IMR-90 (cell line): ENCODE measurements around the gene MX1. TPM values are rescaled to one million over a fixed set of nuclear protein-coding genes. Genes with fewer than 3 reads are reported as not detected.

Experiments
- ATAC-seq: fragments of 200-7000 bp; cut with Tn5 transposase; 2 replicates; pipeline ENCODE4 v1.9.1; 2020; ENCODE audit warnings: low read depth, mild to moderate bottlenecking, moderate library complexity
- BruUV-seq: library from RNA; stranded (reverse); fragments of 400-500 nt; replicated peaks from 2 replicates; lab custom pipeline; 2021; lab: Mats Ljungman, UMichigan
- CTCF ChIA-PET: fragments of 300-600 bp; formaldehyde crosslinking; extraction: SDS; loops from one replicate; lab custom pipeline; 2021; ENCODE audit warnings: antibody characterized with exemption; lab: Yijun Ruan, JAX
- POLR2A ChIA-PET: fragments of 300-600 bp; sonication (Branson Sonifier 250); formaldehyde crosslinking; loops from one replicate; lab custom pipeline; 2022; ENCODE audit warnings: antibody characterized with exemption; ENCODE audit not compliant: unreplicated experiment; lab: Charles Lee
- DNase-seq: peaks from one replicate; pipeline ENCODE4 v3.0.0; 2013
- H2AFZ ChIP-seq: replicated peaks from 2 replicates; pipeline ENCODE3; 2013; ENCODE audit warnings: low read length, mild to moderate bottlenecking; ENCODE audit not compliant: poor library complexity
- H2AK5ac ChIP-seq: 2 replicates; pipeline ENCODE4 v1.6.1; 2013; ENCODE audit warnings: low read depth, low read length, inconsistent platforms
- H2AK9ac ChIP-seq: replicated peaks from 2 replicates; pipeline ENCODE3; 2013; ENCODE audit warnings: mild to moderate bottlenecking, low read depth, low read length, moderate library complexity; ENCODE audit not compliant: poor library complexity
- H2BK120ac ChIP-seq: 2 replicates; pipeline ENCODE4 v1.6.1; 2013; ENCODE audit warnings: low read depth, low read length, inconsistent platforms
- H2BK15ac ChIP-seq: 3 replicates; pipeline ENCODE4 v1.6.1; 2013; ENCODE audit warnings: low read depth, low read length, inconsistent platforms
- H2BK20ac ChIP-seq: 2 replicates; pipeline ENCODE4 v1.6.1; 2013; ENCODE audit warnings: low read depth, mild to moderate bottlenecking, inconsistent platforms, low read length, moderate library complexity
- H2BK5ac ChIP-seq: 2 replicates; pipeline ENCODE4 v1.6.1; 2013; ENCODE audit warnings: mild to moderate bottlenecking, low read depth, low read length, inconsistent platforms; ENCODE audit not compliant: poor library complexity, severe bottlenecking
- H3K14ac ChIP-seq: replicated peaks from 2 replicates; pipeline ENCODE4 v1.6.1; 2013; ENCODE audit warnings: low read depth, low read length, inconsistent platforms
- H3K18ac ChIP-seq: 2 replicates; pipeline ENCODE4 v1.6.1; 2013; ENCODE audit warnings: low read depth, low read length, control low read depth
- H3K23ac ChIP-seq: 2 replicates; pipeline ENCODE4 v1.6.1; 2013; ENCODE audit warnings: low read depth, low read length, inconsistent platforms
- H3K27ac ChIP-seq: 2 replicates; pipeline ENCODE4 v1.5.1; 2013; ENCODE audit warnings: mild to moderate bottlenecking, control low read depth, low read length; ENCODE audit not compliant: insufficient read depth
- H3K27me3 ChIP-seq: 2 replicates; pipeline ENCODE4 v1.6.1; 2013; ENCODE audit warnings: low read length; ENCODE audit not compliant: control insufficient read depth, insufficient read depth
- H3K36me3 ChIP-seq: 2 replicates; pipeline ENCODE4 v1.6.1; 2013; ENCODE audit warnings: low read length, mixed read lengths; ENCODE audit not compliant: control insufficient read depth, insufficient read depth
- H3K4ac ChIP-seq: 2 replicates; pipeline ENCODE4 v1.6.1; 2013; ENCODE audit warnings: low read depth, low read length, inconsistent platforms
- H3K4me1 ChIP-seq: 2 replicates; pipeline ENCODE4 v1.6.1; 2013; ENCODE audit warnings: low read length, mixed read lengths; ENCODE audit not compliant: control insufficient read depth, insufficient read depth
- H3K4me2 ChIP-seq: 2 replicates; pipeline ENCODE4 v1.6.1; 2013; ENCODE audit warnings: low read depth, mild to moderate bottlenecking, control low read depth, low read length, moderate library complexity
- H3K4me3 ChIP-seq: 2 replicates; pipeline ENCODE4 v1.5.1; 2013; ENCODE audit warnings: low read depth, mild to moderate bottlenecking, control low read depth, low read length, moderate library complexity; ENCODE audit not compliant: insufficient read depth
- H3K56ac ChIP-seq: 2 replicates; pipeline ENCODE4 v1.6.1; 2013; ENCODE audit warnings: low read length, inconsistent platforms; ENCODE audit not compliant: insufficient read depth; ENCODE audit errors: extremely low read depth
- H3K79me1 ChIP-seq, 2 experiments: 2 replicates each; pipeline ENCODE4 v1.6.1; 2013; ENCODE audit warnings: low read length in 2 of 2, inconsistent platforms in 1 of 2, low read depth in 1 of 2
- H3K9ac ChIP-seq: 2 replicates; pipeline ENCODE4 v1.6.1; 2013; ENCODE audit warnings: low read depth, low read length, control low read depth
- H3K9me1 ChIP-seq: 2 replicates; pipeline ENCODE4 v1.6.1; 2013; ENCODE audit warnings: low read length, inconsistent platforms; ENCODE audit not compliant: insufficient read depth
- H3K9me3 ChIP-seq: 2 replicates; pipeline ENCODE4 v1.6.1; 2013; ENCODE audit warnings: low read length; ENCODE audit not compliant: control insufficient read depth, insufficient read depth
- H4K20me1 ChIP-seq: 2 replicates; pipeline ENCODE4 v1.6.1; 2013; ENCODE audit warnings: low read length, inconsistent platforms; ENCODE audit not compliant: insufficient read depth
- H4K5ac ChIP-seq: 2 replicates; pipeline ENCODE4 v1.6.1; 2013; ENCODE audit warnings: mild to moderate bottlenecking, low read depth, low read length, control low read depth
- H4K8ac ChIP-seq, 2 experiments: 2 replicates each; pipeline ENCODE4 v1.6.1; 2013; ENCODE audit warnings: low read depth in 2 of 2, low read length in 2 of 2, control low read depth in 1 of 2, inconsistent platforms in 1 of 2
- H4K91ac ChIP-seq: 2 replicates; pipeline ENCODE4 v1.6.1; 2013; ENCODE audit warnings: low read depth, low read length, inconsistent platforms; ENCODE audit not compliant: insufficient read depth
- CHD1 ChIP-seq: IDR thresholded peaks from 2 replicates; pipeline ENCODE4 v1.6.1; 2012; ENCODE audit warnings: low read depth, low read length, improper control_type of control experiment
- RAD21 ChIP-seq: IDR thresholded peaks from 2 replicates; pipeline ENCODE4 v1.6.1; 2012; ENCODE audit warnings: low read length, improper control_type of control experiment
- SMC3 ChIP-seq: fragments of 150-350 bp; IDR thresholded peaks from 2 replicates; pipeline ENCODE4 v1.6.1; 2016; ENCODE audit warnings: low read depth, mild to moderate bottlenecking, antibody characterized with exemption, low read length, moderate library complexity
- WGBS, 2 experiments: methylation state at CpG; one replicate each; pipeline versions ENCODE4 v1.1.5 to v1.1.7; 2013; ENCODE audit warnings: missing lambda C conversion rate in 2 of 2; ENCODE audit not compliant: insufficient read length in 1 of 2; ENCODE audit errors: extremely low coverage in 2 of 2; 5-methylcytosine and 5-hydroxymethylcytosine counted together
- dilution Hi-C: fragments of 300-500 bp; cut with HindIII; formaldehyde crosslinking; loops from one replicate; pipeline ENCODE4 v1.14.3; 2018; ENCODE audit warnings: low sequenced_read_pairs; ENCODE audit not compliant: unreplicated experiment
- in situ Hi-C: fragments of 300-500 bp; cut with MboI; formaldehyde crosslinking; loops from 3 replicates; pipeline ENCODE4 v1.14.3; 2019; ENCODE audit warnings: low sequenced_read_pairs, inconsistent platforms, mixed read lengths
- intact Hi-C: fragments of 100-400 bp; cut with micrococcal nuclease; formaldehyde crosslinking; loops from 2 replicates; pipeline ENCODE4 v1.10.0; 2022
- polyA plus RNA-seq, 3 experiments: library from polyadenylated mRNA; depleted of rRNA; stranded (reverse); fragments of >200 nt; gene quantifications; 2 replicates each; pipeline ENCODE4 v1.2.3, GENCODE V29; 2012; ENCODE audit warnings: low replicate concordance in 1 of 3
- total RNA-seq: library from RNA; depleted of rRNA; stranded (reverse); fragments of >200 nt; gene quantifications from 2 replicates; pipeline ENCODE4 v1.2.3, GENCODE V29; 2012
- TF ChIP-seq, protein P1 (sequence below): conservative IDR thresholded peaks from 2 replicates; pipeline ENCODE4 v1.5.1; 2012; ENCODE audit warnings: mild to moderate bottlenecking, low read depth, low read length, improper control_type of control experiment
- TF ChIP-seq, protein P2 (sequence below): fragments of 150-350 bp; IDR thresholded peaks from 2 replicates; pipeline ENCODE4 v1.6.1; 2017; ENCODE audit warnings: mild to moderate bottlenecking, antibody characterized with exemption, low read length, low read depth

The MX1 gene
- total and polyA plus RNA-seq, 2 of the 4 experiments (the other 2 are of a cell fraction), result 1.0 to 2.5 TPM

GRCh38 chr21:41506611-41507520 lies 80.8 kb downstream of the MX1 start:
- Histone ChIP-seq H2AK9ac (no peak overlapping the region), H3K56ac (no peak overlapping the region), H3K14ac (no peak overlapping the region), H2AFZ (peak overlapping the region; percentile 6), H3K4ac (no peak overlapping the region), H3K4me3 (no peak overlapping the region), H3K79me1 (no peaks in the 10 kb centered on the region), H3K23ac (no peak overlapping the region), H3K36me3 (no peaks in the 10 kb centered on the region), H3K9me1 (no peaks in the 10 kb centered on the region), H3K4me1 (no peaks in the 10 kb centered on the region), H3K9me3 (no peaks in the 10 kb centered on the region), H2BK15ac (no peak overlapping the region), H3K18ac (no peak overlapping the region), H4K91ac (no peak overlapping the region), H2AK5ac (no peak overlapping the region), H3K9ac (no peak overlapping the region), H4K20me1 (no peaks in the 10 kb centered on the region), H3K4me2 (no peak overlapping the region), H3K27me3 (peaks cover 58% of the 10 kb centered on the region), H2BK20ac (no peak overlapping the region), H4K8ac (no peak overlapping the region), H2BK5ac (no peak overlapping the region), H4K5ac (no peak overlapping the region), H2BK120ac (no peak overlapping the region), H3K27ac (no peak overlapping the region)
- 1% methylated on average over 26 of the region's 64 CpGs; no CpG with 5 or more reads in 1 of the 2 experiments for WGBS, 2 experiments
- TF ChIP-seq, protein P1, sequence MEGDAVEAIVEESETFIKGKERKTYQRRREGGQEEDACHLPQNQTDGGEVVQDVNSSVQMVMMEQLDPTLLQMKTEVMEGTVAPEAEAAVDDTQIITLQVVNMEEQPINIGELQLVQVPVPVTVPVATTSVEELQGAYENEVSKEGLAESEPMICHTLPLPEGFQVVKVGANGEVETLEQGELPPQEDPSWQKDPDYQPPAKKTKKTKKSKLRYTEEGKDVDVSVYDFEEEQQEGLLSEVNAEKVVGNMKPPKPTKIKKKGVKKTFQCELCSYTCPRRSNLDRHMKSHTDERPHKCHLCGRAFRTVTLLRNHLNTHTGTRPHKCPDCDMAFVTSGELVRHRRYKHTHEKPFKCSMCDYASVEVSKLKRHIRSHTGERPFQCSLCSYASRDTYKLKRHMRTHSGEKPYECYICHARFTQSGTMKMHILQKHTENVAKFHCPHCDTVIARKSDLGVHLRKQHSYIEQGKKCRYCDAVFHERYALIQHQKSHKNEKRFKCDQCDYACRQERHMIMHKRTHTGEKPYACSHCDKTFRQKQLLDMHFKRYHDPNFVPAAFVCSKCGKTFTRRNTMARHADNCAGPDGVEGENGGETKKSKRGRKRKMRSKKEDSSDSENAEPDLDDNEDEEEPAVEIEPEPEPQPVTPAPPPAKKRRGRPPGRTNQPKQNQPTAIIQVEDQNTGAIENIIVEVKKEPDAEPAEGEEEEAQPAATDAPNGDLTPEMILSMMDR, result no peak
- TF ChIP-seq CHD1 (no peak), RAD21 (no peak), SMC3 (no peak)
- TF ChIP-seq, protein P2, sequence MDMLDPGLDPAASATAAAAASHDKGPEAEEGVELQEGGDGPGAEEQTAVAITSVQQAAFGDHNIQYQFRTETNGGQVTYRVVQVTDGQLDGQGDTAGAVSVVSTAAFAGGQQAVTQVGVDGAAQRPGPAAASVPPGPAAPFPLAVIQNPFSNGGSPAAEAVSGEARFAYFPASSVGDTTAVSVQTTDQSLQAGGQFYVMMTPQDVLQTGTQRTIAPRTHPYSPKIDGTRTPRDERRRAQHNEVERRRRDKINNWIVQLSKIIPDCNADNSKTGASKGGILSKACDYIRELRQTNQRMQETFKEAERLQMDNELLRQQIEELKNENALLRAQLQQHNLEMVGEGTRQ, result no peak
- dilution Hi-C loops (no loop called here), in situ Hi-C loops (no loop called here), intact Hi-C loops (no loop called here)
- no TSS peak for BruUV-seq
- ChIA-PET CTCF (no interaction called here), POLR2A (no interaction called here)
- DNase-seq (no peak), ATAC-seq (no peak)
